ENCODE results near the gene ART4. TPM values are rescaled to one million over a fixed set of nuclear protein-coding genes. Genes with fewer than 3 reads are reported as not detected.

The ART4 gene
- total RNA-seq, 1 experiment from 2014 or later, result not detected

GRCh38 chr12:14858513-14858912 is 15.2 kb upstream of the ART4 start:
- ChIA-PET CTCF (no interaction called here), POLR2A (no interaction called here)
- H3K9me3 Mint-ChIP-seq, result peaks cover 53% of the 10 kb centered on the region
- peaks cover 13% of the 10 kb centered on the region for H3K4me1 Mint-ChIP-seq
- ATAC-seq, result no peak
- peaks cover 24% of the 10 kb centered on the region for H3K36me3 Mint-ChIP-seq
- no peak for DNase-seq (ENCODE audit: low spot score)
- TF ChIP-seq NR2C2 (CRISPR knock-in tag; IDR thresholded peaks at IDR 0.05) (no peak), ZNF532 (CRISPR knock-in tag; IDR thresholded peaks at IDR 0.05; ENCODE audit: borderline replicate concordance) (no peak)
- peaks cover 10% of the 10 kb centered on the region for H3K27me3 Mint-ChIP-seq (ENCODE audit: low read depth)
- no peak overlapping the region for H3K27ac Mint-ChIP-seq
- no peak overlapping the region for H3K4me3 Mint-ChIP-seq

GRCh38 chr12:14854586-14855183 is 11.4 kb upstream of the ART4 start:
- ATAC-seq (no peak; the same call in 1 of the 2 replicates), DNase-seq (ENCODE audit: low spot score) (no peak)
- Mint-ChIP-seq H3K27ac (0 out of 2 replicates have a peak overlapping the region, but pooled peaks have one; percentile 12), H3K36me3 (peaks cover 13% of the 10 kb centered on the region), H3K4me3 (no peak overlapping the region), H3K27me3 (ENCODE audit: low read depth) (peaks cover 10% of the 10 kb centered on the region), H3K9me3 (peaks cover 29% of the 10 kb centered on the region), H3K4me1 (peaks cover 22% of the 10 kb centered on the region)
- POLR2A ChIA-PET, result no interaction called here
- TF ChIP-seq PRDM15 (CRISPR knock-in tag; IDR thresholded peaks at IDR 0.05) (no peak), FOXP4 (CRISPR knock-in tag; IDR thresholded peaks at IDR 0.05) (no peak), SMAD4 (CRISPR knock-in tag; IDR thresholded peaks at IDR 0.05) (no peak), HMGA2 (CRISPR knock-in tag; IDR thresholded peaks at IDR 0.05) (no peak), KAT7 (CRISPR knock-in tag; IDR thresholded peaks at IDR 0.05; ENCODE audit: borderline replicate concordance) (no peak), ZNF396 (CRISPR knock-in tag; IDR thresholded peaks at IDR 0.05; ENCODE audit: borderline replicate concordance) (no peak), ZNF138 (CRISPR knock-in tag; conservative IDR thresholded peaks at IDR 0.05) (no peak), NFYB (CRISPR knock-in tag; conservative IDR thresholded peaks at IDR 0.05; ENCODE audit: low read depth) (no peak), PRRX2 (CRISPR knock-in tag; IDR thresholded peaks at IDR 0.05) (no peak), FOXK1 (CRISPR knock-in tag; IDR thresholded peaks at IDR 0.05) (no peak), NR2C2 (CRISPR knock-in tag; IDR thresholded peaks at IDR 0.05) (no peak), JUN (CRISPR knock-in tag; IDR thresholded peaks at IDR 0.05) (no peak), CBFB (CRISPR knock-in tag; IDR thresholded peaks at IDR 0.05; ENCODE audit: low read depth) (no peak)
- TF ChIP-seq, protein P1, sequence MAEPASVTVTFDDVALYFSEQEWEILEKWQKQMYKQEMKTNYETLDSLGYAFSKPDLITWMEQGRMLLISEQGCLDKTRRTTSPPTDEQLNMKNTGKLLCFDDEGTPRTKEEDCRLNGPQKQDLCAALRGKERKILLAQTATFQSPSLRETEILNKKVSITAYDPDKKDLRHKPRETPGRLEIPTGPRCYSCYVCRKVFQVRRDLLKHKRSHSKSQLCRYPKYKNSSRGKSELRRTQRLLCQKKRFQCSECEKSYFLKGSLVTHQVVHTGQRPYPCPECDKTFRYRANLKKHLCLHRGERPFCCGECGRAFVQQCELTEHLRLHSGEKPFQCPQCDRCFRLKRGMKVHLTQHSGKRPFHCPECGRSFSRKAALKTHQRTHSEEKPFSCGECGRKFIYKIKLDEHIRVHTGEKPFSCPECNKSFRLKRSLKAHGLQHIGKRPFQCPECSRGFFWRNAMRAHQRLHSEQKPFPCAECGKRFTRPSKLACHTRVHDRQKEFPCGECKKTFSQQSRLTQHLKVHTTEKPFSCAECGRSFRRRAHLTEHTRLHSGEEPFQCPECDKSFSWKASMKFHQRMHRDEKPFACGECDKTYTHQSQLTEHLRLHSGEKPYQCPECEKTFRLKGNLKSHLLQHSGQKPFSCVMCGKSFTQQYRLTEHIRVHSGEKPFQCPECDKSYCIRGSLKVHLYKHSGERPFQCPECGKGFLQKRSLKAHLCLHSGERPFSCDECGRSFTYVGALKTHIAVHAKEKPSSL (CRISPR knock-in tag; conservative IDR thresholded peaks at IDR 0.05), result no peak
- TF ChIP-seq, protein P2, sequence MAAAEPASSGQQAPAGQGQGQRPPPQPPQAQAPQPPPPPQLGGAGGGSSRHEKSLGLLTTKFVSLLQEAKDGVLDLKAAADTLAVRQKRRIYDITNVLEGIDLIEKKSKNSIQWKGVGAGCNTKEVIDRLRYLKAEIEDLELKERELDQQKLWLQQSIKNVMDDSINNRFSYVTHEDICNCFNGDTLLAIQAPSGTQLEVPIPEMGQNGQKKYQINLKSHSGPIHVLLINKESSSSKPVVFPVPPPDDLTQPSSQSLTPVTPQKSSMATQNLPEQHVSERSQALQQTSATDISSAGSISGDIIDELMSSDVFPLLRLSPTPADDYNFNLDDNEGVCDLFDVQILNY (CRISPR knock-in tag; IDR thresholded peaks at IDR 0.05), result no peak
- TF ChIP-seq, protein P3, sequence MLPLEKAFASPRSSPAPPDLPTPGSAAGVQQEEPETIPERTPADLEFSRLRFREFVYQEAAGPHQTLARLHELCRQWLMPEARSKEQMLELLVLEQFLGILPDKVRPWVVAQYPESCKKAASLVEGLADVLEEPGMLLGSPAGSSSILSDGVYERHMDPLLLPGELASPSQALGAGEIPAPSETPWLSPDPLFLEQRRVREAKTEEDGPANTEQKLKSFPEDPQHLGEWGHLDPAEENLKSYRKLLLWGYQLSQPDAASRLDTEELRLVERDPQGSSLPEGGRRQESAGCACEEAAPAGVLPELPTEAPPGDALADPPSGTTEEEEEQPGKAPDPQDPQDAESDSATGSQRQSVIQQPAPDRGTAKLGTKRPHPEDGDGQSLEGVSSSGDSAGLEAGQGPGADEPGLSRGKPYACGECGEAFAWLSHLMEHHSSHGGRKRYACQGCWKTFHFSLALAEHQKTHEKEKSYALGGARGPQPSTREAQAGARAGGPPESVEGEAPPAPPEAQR (CRISPR knock-in tag; IDR thresholded peaks at IDR 0.05), result no peak
- CTCF ChIA-PET, result interaction anchor here (1.0 to 2.0 kb wide), 3 partner anchors 9 to 142 kb away, joined by 3 to 6 read pairs (median 4); no protein-coding TSS in a partner anchor
